Ovary (tissue), 9 donors: Measurements from ENCODE around the gene CD3E. TPM values are rescaled to one million over a fixed set of nuclear protein-coding genes. Genes with fewer than 3 reads are reported as not detected.

ENCODE experiments used
- DNase-seq, 5 donors: peaks; one replicate each; pipeline ENCODE4 v3.0.0-alpha.2; 2019 to 2020
- H3K27ac ChIP-seq, 2 donors: fragments of 200-600 bp; one replicate each; pipeline versions ENCODE4 v1.5.1 to v1.8.0; 2019 to 2022
- H3K27me3 ChIP-seq: fragments of 200-600 bp; one replicate; pipeline ENCODE4 v1.8.0; 2022
- H3K36me3 ChIP-seq: fragments of 200-600 bp; sonication (generic); one replicate; pipeline ENCODE4 v1.5.1; 2019
- H3K4me1 ChIP-seq: one replicate; pipeline ENCODE4 v1.8.1; 2013; ENCODE audit warnings: mild to moderate bottlenecking, moderate library complexity; ENCODE audit not compliant: insufficient read depth
- H3K4me3 ChIP-seq: fragments of 200-600 bp; sonication (generic); one replicate; pipeline ENCODE4 v1.5.1; 2017
- H3K9me3 ChIP-seq, 2 donors: fragments of 200-600 bp in 1 of 2; sonication (generic) in 1 of 2; one replicate each; pipeline versions ENCODE4 v1.5.1 to v1.8.1; 2013 to 2019; ENCODE audit warnings: mild to moderate bottlenecking in 1 of 2, moderate library complexity in 1 of 2
- EP300 ChIP-seq: sonication (generic); formaldehyde crosslinking; IDR thresholded peaks from one replicate; pipeline ENCODE4 v1.6.1; 2017; ENCODE audit warnings: antibody characterized with exemption
- POLR2A ChIP-seq: fragments of 450-650 bp; IDR thresholded peaks from one replicate; pipeline ENCODE4 v1.6.1; 2017; ENCODE audit warnings: antibody characterized with exemption, mild to moderate bottlenecking, moderate library complexity
- WGBS, 3 donors: extraction: QIAGEN DNeasy Blood & Tissue Kit in 1 of 3; methylation state at CpG; one replicate each; pipeline versions ENCODE4 v1.1.5 to v1.1.7; 2013 to 2017; 5-methylcytosine and 5-hydroxymethylcytosine counted together
- intact Hi-C, 4 donors: fragments of 100-400 bp; cut with DNase I; formaldehyde crosslinking; loops; one replicate each; pipeline versions ENCODE4 v1.11.0 to v1.15.1; 2022 to 2023
- polyA plus RNA-seq, 2 donors: library from polyadenylated mRNA; stranded (reverse); fragments of 200-250 nt in 1 of 2; fragments of 350-450 nt in 1 of 2; fragmentation: Illumina TruSeq in 1 of 2; extraction: RNeasy Lipid Tissue Mini Kit (QIAGEN cat#74804) in 1 of 2; gene quantifications; one replicate each; pipeline ENCODE4 v1.2.3, GENCODE V29; 2013 to 2014
- total RNA-seq, 7 donors: library from RNA; depleted of rRNA in 2 of 7; stranded (reverse); fragments of >200 nt in 2 of 7; fragmentation: NEBNext Ultra II Directional in 3 of 7; extraction: Animal tissue kit (Norgen Biotek cat#: 25700) in 3 of 7; gene quantifications; one replicate each; pipeline versions ENCODE4 v1.1.0 to v1.2.4, GENCODE V29; 2016 to 2023
- TF ChIP-seq, protein P1 (sequence below), 3 donors: fragments of 450-650 bp in 2 of 3; fragments of 200-600 bp in 1 of 3; IDR thresholded peaks; one replicate each; pipeline versions ENCODE4 v1.5.1 to v1.8.0; 2016 to 2022; ENCODE audit warnings: antibody characterized with exemption in 3 of 3, mild to moderate bottlenecking in 1 of 3
- donor health status: DM: no; HTN: no; CAD: no; lungs with moderate emphysema.
- donor health status: DM: no; HTN: no; CAD: no.
- donor health status: Bipolar disorder and iron deficiency.
- donor health status: DM: yes; HTN: yes; CAD: no.
- donor health status: DM: no; HTN: no; CAD: no.
- donor health status: DM: yes; HTN: yes; CAD: no.

CD3E gene
- total and polyA plus RNA-seq, 9 donors: 0.36 to 11.0 (median 0.80) TPM; not detected in 1

DNA sequence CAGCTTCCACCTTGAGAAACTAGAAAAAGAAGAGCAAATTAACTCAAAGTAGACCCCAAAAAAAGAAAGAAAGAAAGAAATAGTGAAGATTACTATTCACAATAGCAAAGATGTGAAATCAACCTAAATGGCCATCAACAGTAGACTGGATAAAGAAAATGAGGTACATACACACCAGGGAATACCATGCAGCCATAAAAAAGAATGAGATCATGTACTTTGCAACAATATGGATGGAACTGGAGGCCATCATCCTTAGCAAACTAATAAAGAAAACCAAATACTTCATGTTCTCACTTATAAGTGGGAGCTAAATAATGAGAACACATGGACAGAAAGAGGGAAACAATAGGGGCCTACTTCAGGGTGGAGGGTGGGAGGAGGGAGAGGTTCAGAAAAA lies 24.2 kb downstream of the CD3E start:
- TF ChIP-seq POLR2A (no peak), EP300 (no peak)
- TF ChIP-seq, protein P1, sequence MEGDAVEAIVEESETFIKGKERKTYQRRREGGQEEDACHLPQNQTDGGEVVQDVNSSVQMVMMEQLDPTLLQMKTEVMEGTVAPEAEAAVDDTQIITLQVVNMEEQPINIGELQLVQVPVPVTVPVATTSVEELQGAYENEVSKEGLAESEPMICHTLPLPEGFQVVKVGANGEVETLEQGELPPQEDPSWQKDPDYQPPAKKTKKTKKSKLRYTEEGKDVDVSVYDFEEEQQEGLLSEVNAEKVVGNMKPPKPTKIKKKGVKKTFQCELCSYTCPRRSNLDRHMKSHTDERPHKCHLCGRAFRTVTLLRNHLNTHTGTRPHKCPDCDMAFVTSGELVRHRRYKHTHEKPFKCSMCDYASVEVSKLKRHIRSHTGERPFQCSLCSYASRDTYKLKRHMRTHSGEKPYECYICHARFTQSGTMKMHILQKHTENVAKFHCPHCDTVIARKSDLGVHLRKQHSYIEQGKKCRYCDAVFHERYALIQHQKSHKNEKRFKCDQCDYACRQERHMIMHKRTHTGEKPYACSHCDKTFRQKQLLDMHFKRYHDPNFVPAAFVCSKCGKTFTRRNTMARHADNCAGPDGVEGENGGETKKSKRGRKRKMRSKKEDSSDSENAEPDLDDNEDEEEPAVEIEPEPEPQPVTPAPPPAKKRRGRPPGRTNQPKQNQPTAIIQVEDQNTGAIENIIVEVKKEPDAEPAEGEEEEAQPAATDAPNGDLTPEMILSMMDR (IDR thresholded peaks at IDR 0.05): no peak

DNA sequence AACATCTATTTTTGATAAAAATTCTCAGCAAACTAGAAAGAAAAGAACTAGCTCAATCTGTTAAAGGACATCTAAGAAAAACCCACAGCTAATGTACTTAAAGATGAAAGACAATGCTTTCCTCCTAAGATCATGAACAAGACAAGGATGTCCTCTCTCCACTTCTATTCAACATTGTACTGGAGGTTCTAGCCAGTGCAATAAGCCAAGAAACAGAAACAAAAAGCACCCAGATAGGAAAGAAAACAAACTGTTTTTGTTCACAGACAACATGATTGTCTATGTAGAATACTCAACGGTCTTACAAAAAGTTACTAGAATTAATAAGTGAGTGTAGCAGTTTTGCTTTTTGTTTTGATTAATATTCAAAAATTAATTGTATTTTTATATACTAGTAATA lies 30.2 kb downstream of the CD3E start:
- Histone ChIP-seq H3K4me3 (no peak overlapping the region), H3K27me3 (no peaks in the 10 kb centered on the region), H3K27ac (no peak overlapping the region), H3K9me3 (no peaks in the 10 kb centered on the region), H3K4me1 (no peaks in the 10 kb centered on the region), H3K36me3 (no peaks in the 10 kb centered on the region)
- 77 to 92% (median 77%) methylated on average over 1 of the region's 1 CpG for WGBS, 3 donors
- TF ChIP-seq EP300 (no peak), POLR2A (no peak)
- TF ChIP-seq, protein P1 (IDR thresholded peaks at IDR 0.05): no peak
- no peak for DNase-seq
- intact Hi-C loops: no loop called here

More for the DNA sequence above, 24.2 kb downstream of the CD3E start:
- no peak for DNase-seq
- H3K36me3 ChIP-seq: no peaks in the 10 kb centered on the region
- no peaks in the 10 kb centered on the region for H3K4me1 ChIP-seq
- no peak overlapping the region for H3K4me3 ChIP-seq
- no peaks in the 10 kb centered on the region for H3K9me3 ChIP-seq
- intact Hi-C loops: no loop called here
- no peaks in the 10 kb centered on the region for H3K27me3 ChIP-seq
- H3K27ac ChIP-seq: no peak overlapping the region

DNA sequence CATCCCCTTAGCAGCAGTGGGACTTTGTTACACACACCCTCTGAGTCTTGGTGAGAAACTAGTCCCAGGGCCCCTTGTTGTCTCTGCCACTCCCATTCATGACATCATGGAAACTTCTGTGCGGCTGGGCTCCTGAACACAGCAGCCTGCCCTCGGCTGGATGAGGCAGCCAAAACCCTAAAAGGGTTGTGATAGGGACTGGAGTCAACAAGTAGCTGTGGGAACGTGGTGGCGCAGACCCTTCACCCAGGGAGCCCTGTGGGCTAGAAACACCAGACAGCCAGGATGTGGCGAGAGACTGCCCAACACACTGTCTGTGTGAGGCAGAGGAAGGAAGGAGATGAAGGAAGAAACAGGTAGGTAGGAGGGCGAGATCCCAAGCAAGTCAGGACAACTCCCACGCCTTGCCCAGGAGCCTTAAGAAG lies 34.1 kb downstream of the CD3E start:
- intact Hi-C loops: no loop called here
- H3K4me1 ChIP-seq: no peaks in the 10 kb centered on the region
- TF ChIP-seq, protein P1 (IDR thresholded peaks at IDR 0.05): no peak
- TF ChIP-seq EP300: no peak
- no peak for DNase-seq
- H3K36me3 ChIP-seq: no peaks in the 10 kb centered on the region
- WGBS, 3 donors: 56 to 64% (median 59%) methylated on average over 7 of the region's 7 CpGs
- no peak overlapping the region for H3K27ac ChIP-seq
- H3K9me3 ChIP-seq: no peaks in the 10 kb centered on the region
- no peaks in the 10 kb centered on the region for H3K27me3 ChIP-seq
- H3K4me3 ChIP-seq: no peak overlapping the region

DNA sequence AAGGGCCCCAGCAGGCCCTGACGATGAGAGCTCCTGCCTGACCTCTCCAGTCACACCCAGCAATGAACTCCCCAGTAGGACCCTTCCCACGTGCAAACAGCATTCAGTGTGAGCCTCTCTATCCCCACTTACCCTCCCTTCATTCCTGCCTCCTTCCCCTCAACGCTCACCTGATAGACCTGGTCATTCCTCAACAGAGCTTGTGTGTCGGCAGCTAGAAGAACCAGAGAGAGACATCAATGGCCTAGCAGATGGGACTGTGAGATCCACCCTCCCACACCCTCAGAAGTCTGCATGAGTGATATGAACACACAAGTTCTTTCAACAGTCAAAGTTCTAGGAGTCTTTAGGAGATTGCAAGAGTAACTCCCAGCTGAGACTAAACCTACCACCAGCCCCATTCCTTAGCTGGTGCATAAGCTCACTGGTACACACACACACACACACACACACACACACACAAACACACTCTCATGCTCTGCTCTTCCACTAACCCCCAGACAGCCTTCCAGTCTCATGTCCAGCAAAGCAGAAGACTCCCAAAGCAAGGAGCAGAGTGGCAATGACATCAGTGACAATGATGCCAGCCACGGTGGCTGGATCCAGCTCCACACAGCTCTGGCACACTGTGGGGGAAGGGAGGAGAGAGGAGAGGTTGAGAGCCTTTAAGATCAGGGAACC lies 34.9 kb downstream of the CD3E start:
- no peak overlapping the region for H3K27ac ChIP-seq

More for the DNA sequence above, 34.9 kb downstream of the CD3E start:
- 61 to 85% (median 68%) methylated on average over 5 of the region's 5 CpGs for WGBS, 3 donors
- H3K27me3 ChIP-seq: no peaks in the 10 kb centered on the region
- H3K4me1 ChIP-seq: no peaks in the 10 kb centered on the region
- H3K9me3 ChIP-seq: no peaks in the 10 kb centered on the region
- TF ChIP-seq EP300 (no peak), POLR2A (no peak)
- TF ChIP-seq, protein P1 (IDR thresholded peaks at IDR 0.05): no peak
- DNase-seq: no peak
- no peaks in the 10 kb centered on the region for H3K36me3 ChIP-seq
- H3K4me3 ChIP-seq: no peak overlapping the region
- intact Hi-C loops: no loop called here
